GM18858 (cell line): ENCODE measurements around the gene GLI1.
A peak's percentile ranks its signal among the peaks of the same experiment; 100 is the strongest.
"Not testable (repeated sequence)": the region's sequence is repeated elsewhere in the genome, so short reads cannot be mapped to it uniquely, and the experiment has no call there.

Experiments
- ATAC-seq: cut with Tn5 transposase; IDR thresholded peaks from one replicate; pipeline ENCODE4 v1.9.1; 2021; ENCODE audit not compliant: unreplicated experiment

GLI1 gene

DNA sequence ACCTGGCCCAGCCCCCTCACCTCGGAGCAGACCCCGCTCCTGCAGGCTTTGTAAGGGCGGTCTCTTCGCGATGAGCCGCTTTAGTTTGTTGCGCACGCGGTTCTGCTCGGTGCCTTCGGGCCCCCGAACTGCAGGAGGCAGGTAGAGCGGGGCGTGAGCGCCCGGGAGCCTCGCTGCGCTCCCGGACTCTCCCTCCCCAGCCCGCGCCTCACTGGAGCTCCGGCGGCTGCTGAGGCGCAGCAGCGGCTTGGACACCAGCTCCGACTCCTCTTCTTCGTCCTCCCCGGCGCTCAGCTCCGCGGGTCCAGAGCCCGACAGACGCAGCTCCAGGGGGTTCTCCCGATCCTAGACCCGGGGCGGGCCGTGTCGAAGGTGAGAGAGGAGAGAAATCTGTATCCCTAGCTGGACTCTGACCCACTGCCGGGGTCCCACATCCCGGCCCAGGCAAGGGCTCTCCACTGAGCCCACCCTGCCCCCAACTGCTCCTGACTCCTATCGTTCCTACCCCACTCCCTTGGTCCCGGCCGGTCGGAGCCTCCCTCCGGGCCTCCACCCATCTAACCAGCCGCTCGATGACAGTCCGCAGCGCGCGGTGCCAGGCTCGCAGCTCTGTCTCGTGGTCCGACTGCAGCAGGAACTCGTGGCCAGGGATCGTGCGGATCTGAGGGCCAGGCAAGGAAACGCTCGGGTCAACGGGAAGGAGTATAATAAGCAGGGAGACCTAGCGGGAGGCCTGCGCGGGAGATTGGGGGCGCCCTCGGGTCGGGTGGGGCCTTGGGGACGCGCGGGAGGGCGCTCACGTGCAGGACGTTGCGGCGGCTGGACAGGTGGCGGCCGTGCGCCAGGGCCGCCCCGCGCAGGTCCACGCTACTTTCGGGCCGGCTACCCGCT is 15.9 kb downstream of the GLI1 start:
- no peak for ATAC-seq

DNA sequence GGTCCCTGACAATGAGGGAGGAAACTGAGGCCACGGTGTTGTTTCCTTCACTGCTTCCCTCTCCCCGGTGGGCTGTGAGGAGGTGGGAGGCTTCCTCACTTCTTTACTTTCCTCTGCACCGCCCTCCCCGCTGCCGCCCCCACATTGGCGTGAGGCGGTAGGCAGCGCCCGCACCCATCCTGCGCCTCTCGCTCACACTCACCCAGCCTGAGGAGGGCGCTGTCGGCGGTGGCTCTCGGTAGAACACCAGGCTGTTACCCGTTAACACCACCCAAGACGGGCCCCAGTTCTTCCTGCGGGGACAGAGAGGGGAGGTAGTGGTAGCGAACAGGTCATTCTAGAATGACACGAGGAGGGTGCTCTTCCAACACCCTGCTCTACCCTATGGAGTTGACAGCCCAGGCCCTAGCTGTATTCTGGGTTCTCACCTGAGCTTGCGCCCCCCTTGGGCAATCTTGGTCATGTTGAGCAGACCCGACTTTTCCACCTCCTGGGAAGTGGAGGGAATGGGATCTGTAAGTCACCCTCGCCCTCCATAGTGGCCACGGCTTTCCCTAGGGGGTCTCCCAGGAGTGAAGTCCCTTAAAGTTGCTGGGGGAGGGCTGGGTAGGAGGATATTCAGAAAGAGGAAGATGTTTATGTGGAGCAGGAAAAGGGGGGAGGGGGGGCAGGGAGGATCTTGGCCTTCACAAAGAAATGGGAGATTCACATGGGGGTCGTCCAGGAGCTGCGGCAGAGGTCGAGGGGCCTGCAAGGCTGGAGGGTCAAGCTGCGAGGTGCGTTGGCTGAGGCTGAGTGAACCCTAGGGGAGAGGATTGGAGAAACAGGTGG is 16.8 kb downstream of the GLI1 start:
- no peak for ATAC-seq

DNA sequence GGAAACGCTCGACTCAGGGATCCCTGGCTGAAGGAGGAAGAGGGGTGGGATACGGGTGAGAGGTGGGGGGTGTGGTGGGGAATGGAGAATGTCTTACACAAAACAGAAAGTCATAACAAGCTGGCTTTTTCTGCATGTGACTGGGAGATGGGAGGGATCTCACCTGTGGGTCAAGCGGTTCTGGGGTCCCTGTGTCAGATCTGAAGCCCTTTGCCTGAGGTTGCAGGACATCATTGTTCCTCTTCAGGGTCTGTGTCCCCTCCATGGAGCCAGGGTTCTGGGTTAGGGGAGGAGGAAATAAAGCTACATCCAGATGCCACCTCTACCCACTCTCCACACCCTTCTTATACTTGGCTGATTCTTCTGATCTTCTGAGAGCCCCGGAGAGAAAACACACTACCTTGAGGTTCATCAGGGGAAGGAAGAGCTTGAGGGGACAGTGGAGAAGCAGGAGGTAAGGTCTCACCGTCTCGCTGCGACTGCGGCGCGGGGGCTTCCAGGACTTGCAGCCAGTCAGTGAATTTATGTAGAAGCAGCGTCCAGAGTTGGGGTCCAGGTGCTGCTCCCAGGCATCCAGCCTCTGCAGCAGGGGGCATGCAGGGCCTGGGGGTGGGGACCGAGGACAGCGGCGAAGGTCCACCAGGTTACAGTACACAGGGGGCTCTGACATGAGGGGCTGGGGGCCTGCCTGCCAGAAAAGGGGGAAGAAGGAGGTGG is 17.6 kb downstream of the GLI1 start:
- no peak for ATAC-seq

DNA sequence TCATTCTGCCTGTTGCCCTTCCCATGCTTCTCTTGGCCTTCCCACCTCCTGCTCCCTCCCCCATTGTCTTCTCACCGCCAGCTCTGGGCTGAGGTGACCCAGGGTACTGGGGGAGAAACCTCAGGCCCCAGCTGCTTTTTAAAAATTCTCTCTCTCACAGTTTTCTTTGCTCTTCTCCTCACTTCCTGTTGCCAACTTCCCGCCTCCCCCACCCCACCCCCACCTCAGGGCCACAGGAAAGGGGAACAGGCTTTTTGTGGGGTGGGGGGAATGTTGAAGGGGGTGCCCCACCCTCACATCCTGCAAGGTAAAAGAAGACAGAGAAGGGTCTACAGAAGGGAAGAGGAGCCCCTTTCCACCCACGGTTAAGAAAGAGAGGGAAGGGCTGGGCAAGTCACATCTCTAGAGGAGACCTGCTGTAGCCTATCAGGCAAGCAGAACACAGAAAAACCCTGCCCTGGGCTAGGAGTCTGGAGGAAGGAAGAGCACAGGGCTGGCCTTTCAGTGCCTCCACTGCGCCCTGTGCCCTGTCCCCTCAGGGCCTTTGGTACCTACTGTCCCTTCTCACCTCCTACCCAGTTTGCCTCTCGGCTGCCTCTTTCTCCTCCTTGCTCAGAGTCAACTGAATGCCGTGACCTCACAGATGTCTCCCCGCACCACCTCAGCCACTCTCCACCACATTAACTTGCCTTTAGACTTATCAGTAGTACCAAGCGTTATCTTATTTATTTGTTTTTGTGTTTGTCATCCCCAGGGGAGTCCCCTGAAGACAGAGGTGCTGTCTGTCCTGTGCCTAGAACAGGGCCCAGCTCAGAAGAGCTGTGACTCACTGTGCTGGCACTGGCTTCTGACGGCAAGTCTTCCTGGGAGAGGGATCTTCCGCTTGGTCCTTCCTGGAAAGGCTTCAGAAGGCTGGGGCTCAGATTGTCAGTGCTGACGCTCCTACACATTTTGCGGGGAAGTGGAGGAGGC is 18.4 kb downstream of the GLI1 start:
- ATAC-seq: peak; percentile 39

DNA sequence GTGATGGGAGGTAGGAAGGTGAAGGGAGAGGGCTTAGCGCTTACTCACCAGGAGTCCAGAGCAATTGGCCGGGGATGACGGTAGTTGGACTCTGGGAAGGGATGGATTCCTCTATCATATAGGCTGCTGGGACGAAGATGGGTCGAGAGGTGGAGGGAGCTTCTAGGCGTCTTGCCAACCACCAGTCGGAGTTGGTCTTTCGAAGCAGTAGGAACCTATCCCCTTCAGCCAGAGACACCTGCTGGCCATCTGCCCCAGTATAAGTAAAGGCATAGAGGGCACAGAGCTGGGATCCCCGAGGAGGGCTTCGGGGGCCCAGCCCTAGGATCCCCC is 19.4 kb downstream of the GLI1 start:
- ATAC-seq: no peak

DNA sequence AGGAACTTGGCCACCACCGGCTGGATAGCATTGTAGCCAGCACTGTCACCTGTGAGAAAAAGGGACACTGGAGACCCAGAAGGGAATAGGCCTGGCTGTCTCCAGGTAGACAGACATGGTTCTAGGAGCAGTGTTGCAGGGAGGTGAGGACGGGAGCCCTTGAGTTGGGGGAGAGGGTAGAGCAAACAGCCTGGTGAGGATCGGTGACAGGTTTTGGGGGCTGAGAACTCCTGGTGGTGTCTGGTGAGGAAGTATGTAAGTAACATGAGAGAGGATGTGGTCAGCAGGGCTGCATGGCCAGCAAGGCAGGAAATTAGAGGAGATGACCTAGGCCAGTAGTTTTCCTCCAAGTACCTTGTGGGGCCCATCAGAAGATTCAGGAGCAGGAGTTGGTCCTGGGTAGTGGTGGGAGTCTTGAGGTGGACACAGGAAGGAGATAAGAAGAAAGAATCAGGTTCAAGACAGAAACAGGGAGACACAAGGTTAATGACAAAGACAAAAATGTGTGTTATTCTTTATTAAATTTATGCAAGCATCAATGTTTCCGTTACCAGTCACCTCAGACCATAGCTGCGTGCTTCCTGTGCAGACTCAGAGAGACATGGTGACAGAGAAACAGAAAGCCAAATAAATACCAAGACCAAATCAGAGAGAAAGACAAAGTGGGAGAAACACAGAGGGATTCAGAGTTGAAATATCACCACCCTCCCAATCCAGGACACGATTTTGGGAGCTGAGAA is 20.0 kb downstream of the GLI1 start, which contains the start of gene ARHGAP9:
Gene ARHGAP9, minus strand, starts transcription at position 491 of the 740 bp plus-strand sequence. Its CDS starts 460 bp downstream, at position 31.
- peak; percentile 31 for ATAC-seq

DNA sequence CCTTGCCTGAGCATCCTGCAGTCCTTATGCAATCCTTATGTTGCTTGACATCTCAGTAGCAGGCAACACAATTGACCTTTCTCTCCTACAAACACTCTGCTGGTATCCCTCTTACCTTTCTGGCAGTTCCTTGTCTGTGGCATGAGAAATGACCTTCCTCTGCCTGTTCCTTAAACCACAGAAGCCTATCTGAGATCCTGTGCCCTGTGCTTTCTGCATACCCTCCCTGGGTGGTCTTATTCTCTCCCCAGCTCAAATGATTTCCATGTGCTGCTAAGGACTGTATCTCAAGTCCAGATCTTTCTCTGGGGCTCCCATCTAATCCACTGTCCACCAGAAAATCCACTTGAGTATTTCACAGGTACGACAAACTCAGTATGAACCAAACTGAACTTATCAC is 22.1 kb downstream of the GLI1 start:
- no peak for ATAC-seq

DNA sequence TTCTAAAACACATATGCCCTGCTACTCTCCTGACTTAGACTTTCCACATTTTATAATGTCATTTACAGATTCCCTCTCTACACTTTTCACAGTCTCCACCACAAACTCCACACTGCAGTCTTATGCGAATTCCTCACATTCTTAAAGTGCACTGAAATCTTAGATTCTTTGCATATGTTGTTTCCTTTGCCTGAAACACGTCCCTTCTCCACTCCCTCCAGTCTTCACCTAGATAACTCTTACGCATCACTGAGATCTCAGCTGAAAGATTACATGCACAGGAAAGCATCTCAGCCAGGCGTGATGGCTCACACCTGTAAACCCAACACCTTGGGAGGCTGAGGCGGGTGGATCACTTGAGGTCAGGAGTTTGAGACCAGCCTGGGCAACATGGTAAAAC is 23.9 kb downstream of the GLI1 start:
- no peak for ATAC-seq

DNA sequence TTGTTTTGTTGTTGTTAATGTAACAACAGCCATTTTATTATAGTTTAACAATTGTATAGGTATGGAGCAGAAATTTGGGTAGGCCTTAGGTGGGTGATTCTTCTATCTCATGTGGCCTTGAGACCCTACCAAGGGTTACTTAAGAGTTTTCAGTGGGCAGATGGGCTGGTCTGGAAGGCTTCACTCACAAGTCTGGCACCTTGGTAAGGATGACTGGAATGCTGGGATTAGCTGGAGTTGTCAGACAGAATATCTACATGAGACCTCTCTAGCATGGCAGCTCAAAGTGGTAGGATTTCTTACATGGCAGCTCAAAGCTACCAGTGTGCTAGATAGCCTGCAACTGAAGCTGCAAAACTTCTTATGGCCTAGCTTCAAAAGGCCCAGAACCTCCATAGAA is 26.1 kb downstream of the GLI1 start:
- ATAC-seq: no peak

DNA sequence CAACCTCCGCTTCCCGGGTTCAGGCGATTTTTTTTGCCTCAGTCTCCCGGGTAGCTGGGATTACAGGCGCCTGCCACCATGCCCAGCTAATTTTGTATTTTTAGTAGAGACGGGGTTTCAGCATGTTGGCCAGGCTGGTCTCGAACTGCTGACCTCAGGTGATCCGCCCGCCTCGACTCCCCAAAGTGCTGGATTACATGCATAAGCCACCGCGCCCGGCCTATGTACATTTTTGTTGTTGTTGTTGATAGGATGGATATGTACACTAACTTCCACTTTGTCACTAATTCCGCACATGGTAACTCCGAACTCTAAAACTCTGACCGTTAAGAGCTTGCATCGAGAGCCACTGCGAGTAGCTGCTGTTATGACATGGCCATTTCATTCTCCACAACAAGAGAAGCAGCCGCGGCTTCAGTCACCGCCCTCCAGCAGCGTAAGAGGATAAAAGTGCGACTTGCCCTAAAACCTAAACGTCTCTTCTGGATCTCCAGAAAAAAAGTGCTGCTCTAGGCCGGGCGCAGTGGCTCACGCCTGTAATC is 27.5 kb downstream of the GLI1 start:
- no peak for ATAC-seq

DNA sequence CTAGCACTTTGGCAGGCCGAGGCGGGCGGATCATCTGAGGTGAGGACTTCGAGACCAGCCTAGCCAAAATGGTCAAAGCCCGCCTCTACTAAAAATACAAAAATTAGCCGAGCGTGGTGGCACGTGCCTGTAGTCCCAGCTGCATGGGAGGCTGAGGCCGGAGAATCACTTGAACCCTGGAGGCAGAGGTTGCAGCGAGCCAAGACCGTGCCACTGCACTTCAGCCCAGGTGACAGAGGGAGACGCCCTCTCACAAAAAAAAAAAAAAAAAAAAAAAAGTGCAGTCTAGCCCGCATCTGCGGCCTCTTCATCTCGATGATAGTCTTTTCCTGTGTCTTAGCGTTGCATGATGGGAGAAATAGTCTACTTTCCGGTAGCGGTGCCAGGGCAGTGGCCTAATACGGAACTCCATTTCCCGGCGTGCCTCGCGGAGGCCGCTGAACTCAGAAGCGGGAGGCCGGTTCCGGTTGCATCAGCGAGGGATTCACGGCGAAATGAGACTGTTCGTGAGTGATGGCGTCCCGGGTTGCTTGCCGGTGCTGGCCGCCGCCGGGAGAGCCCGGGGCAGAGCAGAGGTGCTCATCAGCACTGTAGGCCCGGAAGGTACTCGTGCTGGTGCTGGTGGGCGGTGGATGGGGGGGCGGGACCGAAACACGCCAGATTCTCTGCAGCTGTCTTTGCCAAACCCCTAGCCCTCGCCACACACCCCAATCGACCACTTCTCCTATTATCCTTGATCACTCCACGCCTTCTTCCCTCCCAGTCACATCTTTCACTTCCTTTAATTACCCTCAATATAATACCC is 28.2 kb downstream of the GLI1 start, which contains the start of gene MARS1:
Gene MARS1, plus strand, starts transcription at position 472 of the 805 bp plus-strand sequence. Its CDS starts 23 bp downstream, at position 495.
- peak; percentile 98 for ATAC-seq

DNA sequence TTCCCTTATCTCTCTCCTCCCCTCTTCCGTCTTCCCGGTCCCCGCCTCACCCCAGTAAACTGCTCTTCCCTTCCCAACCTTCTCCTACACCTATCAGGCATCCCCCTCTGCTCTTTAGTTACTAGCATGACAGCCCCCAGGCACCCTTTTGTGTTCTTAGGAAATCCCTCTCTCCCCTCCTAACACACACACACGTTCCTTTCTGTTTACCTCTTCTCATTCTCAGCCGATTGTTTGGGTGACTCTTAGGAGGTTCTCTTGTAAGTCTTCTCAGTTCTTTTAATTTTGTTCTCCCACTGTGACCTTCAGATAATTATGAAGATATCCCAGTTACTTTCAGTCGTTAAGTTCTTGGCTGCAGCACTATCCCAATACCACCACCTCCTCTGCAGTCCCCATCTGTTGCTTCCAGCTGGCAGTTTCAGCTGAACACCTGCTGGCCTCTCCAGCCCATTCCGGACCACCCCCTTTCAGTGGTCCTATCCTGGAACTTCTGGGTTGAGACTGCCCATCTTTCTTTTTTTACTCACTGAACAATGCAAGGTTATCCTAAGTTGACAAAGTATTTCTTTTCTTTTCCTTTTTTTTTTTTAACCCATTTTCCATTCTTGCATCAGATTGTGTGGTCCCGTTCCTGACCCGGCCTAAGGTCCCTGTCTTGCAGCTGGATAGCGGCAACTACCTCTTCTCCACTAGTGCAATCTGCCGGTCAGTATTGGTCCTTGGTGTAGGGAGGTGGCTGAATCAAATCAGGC is 29.0 kb downstream of the GLI1 start:
- no peak for ATAC-seq

DNA sequence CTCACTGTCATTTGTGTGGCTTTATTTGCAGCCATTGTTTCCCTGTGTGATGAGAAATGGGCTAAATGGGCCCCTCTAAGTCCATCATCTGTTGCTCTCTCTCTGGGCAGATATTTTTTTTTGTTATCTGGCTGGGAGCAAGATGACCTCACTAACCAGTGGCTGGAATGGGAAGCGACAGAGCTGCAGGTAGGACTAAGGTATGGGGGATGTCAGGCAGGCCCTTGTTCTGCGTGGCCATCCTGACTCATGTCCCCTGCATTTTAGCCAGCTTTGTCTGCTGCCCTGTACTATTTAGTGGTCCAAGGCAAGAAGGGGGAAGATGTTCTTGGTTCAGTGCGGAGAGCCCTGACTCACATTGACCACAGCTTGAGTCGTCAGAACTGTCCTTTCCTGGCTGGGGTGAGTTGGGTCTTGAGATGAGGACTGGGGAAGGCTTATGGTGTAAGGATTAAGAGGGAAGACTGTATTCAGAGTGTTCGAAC is 29.6 kb downstream of the GLI1 start:
- ATAC-seq: no peak

DNA sequence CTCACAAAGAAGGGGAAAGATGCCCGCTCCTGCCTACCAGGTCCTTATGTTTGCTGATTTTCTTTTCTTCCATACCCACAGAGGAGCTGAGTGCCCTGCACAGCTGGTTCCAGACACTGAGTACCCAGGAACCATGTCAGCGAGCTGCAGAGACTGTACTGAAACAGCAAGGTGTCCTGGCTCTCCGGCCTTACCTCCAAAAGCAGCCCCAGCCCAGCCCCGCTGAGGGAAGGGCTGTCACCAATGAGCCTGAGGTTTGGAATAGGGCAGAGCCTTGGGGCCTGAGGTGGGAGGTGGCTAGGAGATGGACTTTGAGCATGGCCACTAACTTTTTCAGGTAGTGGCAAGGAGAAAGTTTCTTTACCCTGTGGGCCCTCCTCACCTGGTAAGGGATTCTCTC is 30.5 kb downstream of the GLI1 start:
- no peak for ATAC-seq

DNA sequence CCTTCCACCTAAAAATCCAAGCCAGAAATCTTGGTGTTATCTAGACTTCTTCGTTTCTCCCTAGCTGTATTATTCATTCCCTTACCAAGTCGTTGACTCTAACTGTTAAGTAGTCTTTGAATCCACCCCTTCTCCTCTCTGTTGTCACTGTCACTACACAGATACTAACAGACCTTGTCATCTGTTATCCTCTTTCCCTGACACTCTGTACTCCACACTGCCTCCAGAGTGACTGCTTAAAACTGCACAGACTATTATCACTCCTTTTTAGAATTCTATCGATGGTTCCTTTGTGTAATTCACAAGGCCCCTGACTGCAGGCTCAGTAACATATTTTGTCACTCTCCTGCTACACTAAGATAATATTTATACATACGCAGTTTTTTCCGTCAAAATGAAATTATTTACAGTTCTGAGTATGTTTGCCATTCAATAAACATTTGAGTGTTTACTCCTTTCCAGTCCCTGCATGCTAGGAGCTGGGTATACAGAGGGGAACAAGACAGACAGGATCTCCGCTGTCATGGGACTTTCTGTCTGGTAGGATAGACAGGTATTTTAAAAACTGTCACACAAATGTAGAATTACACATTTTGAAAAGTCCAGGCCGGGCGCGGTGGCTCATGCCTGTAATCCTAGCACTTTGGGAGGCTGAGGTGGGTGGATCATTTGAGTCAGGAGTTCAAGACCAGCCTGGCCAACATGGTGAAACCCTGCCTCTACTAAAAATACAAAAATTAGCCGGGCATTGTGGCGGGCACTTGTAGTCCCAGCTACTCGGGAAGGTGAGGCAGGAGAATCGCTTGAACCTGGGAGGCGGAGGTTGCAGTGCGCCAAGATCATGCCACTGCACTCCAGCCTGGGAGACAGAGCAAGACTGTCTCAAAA is 32.1 kb downstream of the GLI1 start:
- ATAC-seq: no peak

DNA sequence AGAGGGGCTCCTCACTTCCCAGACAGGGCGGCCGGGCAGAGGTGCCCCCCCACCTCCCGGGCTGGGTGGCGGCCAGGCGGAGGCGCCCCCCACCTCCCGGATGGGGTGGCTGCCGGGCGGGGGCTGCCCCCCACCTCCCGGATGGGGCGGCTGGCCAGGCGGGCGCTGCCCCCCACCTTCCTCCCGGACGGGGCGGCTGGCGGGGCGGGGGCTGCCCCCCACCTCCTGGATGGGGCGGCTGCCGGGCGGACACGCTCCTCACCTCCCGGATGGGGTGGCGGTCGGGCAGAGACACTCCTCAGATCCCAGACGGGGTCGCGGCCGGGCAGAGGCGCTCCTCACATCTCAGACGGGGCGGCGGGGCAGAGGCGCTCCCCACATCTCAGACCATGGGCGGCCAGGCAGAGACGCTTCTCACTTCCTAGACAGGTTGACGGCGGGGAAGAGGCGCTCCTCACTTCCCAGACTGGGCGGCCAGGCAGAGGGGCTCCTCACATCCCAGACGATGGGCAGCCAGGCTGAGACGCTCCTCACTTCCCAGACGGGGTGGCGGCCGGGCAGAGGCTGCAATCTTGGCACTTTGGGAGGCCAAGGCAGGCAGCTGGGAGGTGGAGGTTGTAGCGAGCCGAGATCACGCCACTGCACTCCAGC is 35.6 kb downstream of the GLI1 start:
- ATAC-seq: not testable (repeated sequence)
